IPS-18a (cell line): ENCODE results near the gene CNTN1.

Source experiments
- H3K27ac ChIP-seq: one replicate; pipeline ENCODE4 v1.5.1; 2013; ENCODE audit warnings: low read length
- H3K27me3 ChIP-seq: one replicate; pipeline ENCODE4 v1.6.1; 2013; ENCODE audit warnings: mild to moderate bottlenecking, low read length; ENCODE audit not compliant: control insufficient read depth, insufficient read depth
- H3K36me3 ChIP-seq: one replicate; pipeline ENCODE4 v1.6.1; 2013; ENCODE audit warnings: low read depth, low read length; ENCODE audit not compliant: control insufficient read depth
- H3K4me1 ChIP-seq: one replicate; pipeline ENCODE4 v1.6.1; 2013; ENCODE audit warnings: low read depth, low read length; ENCODE audit not compliant: control insufficient read depth
- H3K4me3 ChIP-seq: one replicate; pipeline ENCODE4 v1.5.1; 2013; ENCODE audit warnings: low read length
- H3K9ac ChIP-seq: one replicate; pipeline ENCODE4 v1.6.1; 2013; ENCODE audit warnings: mild to moderate bottlenecking, low read length, moderate library complexity
- H3K9me3 ChIP-seq: one replicate; pipeline ENCODE4 v1.6.1; 2013; ENCODE audit warnings: low read depth, low read length; ENCODE audit not compliant: control insufficient read depth

The CNTN1 gene

DNA sequence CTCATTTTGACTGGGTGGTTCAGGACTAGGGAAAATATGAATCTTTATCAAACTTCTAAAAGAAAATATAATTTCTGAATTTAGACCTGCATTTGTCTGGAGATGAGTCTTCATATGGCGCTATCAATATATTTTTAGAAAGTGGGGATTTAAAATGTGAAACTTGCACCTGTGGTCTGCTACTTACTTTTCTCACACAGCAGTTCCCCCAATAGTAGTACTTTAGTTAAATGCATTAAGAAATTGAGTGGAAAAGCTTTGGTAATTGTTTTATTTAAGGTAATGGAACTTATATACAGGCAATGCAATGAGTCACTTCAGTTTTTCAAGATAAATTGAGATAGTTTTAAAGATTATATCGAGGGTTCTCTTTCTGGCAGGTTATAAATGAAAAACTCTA is 91.9 kb downstream of the CNTN1 start:
- H3K9me3 ChIP-seq, result no peaks in the 10 kb centered on the region
- H3K4me3 ChIP-seq, result no peak overlapping the region
- no peaks in the 10 kb centered on the region for H3K27me3 ChIP-seq
- peaks cover 4% of the 10 kb centered on the region for H3K4me1 ChIP-seq
- H3K36me3 ChIP-seq, result no peaks in the 10 kb centered on the region
- H3K27ac ChIP-seq, result no peak overlapping the region
- H3K9ac ChIP-seq, result no peak overlapping the region

- H3K36me3 ChIP-seq, result no peaks in the 10 kb centered on the region
- no peak overlapping the region for H3K9ac ChIP-seq
- H3K9me3 ChIP-seq, result no peaks in the 10 kb centered on the region
- H3K27me3 ChIP-seq, result no peaks in the 10 kb centered on the region
- H3K4me3 ChIP-seq, result no peak overlapping the region
- peaks cover 15% of the 10 kb centered on the region for H3K4me1 ChIP-seq
- no peak overlapping the region for H3K27ac ChIP-seq
Observed at GRCh38 chr12:40788276-40788675, 96.0 kb downstream of the CNTN1 start.

DNA sequence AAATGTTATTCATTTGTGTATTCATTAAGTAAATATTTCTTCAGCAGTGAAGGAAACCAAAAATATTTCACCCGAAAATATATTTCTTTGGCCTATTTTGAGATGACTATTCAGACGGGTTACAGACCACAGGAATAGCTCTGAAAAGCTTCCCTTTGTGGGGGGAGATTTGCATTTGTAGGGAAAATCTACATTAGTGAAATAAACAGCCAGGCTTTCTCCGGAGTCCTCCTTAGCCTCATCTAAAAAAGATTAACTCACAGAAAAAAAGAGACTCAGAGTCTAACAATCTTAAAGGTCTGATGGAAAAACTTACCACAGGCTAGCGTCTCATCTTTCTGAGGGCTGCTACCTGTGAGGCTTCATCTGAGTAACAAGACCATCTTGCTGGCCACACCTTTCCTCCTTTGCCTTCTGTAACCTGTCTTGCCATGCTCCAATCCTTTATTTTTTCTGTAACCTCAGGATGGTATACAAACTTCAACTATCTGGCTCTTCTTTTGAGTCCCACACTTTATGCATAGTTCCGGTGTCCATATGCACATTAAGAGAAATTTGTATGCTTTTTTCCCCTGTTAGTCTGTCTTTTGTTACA is 100.7 kb downstream of the CNTN1 start:
- no peak overlapping the region for H3K4me3 ChIP-seq
- no peaks in the 10 kb centered on the region for H3K36me3 ChIP-seq
- H3K9me3 ChIP-seq, result no peaks in the 10 kb centered on the region
- no peaks in the 10 kb centered on the region for H3K27me3 ChIP-seq
- peaks cover 24% of the 10 kb centered on the region for H3K4me1 ChIP-seq
- no peak overlapping the region for H3K27ac ChIP-seq
- H3K9ac ChIP-seq, result no peak overlapping the region

DNA sequence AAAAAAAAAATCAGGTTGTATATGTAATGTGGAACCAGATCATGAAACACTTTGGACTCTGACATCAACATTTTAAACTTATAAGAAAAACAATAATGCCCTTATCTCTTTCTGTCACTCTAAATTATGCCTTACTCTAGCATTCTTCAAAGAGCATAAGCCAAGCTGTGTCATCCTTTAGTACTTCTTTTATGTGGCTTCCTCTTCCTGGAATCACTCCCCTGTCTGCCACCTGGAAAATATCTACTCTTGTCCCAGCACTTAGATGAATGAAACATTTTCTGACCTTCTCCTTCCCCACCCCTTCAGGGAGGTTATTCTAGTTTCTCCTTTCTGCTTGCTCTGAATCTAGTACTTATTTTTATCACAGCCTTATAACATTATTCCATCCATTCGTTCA is 101.2 kb downstream of the CNTN1 start:
- Histone ChIP-seq H3K4me3 (no peak overlapping the region), H3K36me3 (no peaks in the 10 kb centered on the region), H3K9me3 (no peaks in the 10 kb centered on the region), H3K4me1 (peaks cover 20% of the 10 kb centered on the region), H3K9ac (no peak overlapping the region), H3K27me3 (no peaks in the 10 kb centered on the region), H3K27ac (no peak overlapping the region)

DNA sequence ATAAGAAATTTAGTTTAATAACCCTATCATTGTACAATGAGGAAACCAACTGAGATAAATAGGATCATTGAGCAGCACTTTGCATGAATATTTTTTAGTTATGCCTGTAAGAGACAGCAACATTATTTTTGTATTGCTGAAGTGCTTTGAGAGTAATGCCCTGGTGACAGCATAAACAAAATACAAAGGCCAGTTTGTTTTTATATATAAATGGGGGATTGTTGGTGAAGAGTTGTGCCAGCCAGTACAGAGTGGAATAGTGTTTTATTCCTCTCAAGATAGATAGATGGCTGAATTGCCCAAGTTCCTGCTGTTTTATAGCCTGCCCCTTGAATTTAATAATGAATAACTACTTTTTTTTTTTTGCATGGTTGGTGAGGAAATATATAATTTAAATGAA is 101.8 kb downstream of the CNTN1 start:
- Histone ChIP-seq H3K27me3 (no peaks in the 10 kb centered on the region), H3K9ac (no peak overlapping the region), H3K9me3 (no peaks in the 10 kb centered on the region), H3K4me1 (peaks cover 20% of the 10 kb centered on the region), H3K27ac (no peak overlapping the region), H3K36me3 (no peaks in the 10 kb centered on the region), H3K4me3 (no peak overlapping the region)

GRCh38 chr12:40801082-40801481 is 108.8 kb downstream of the CNTN1 start:
- Histone ChIP-seq H3K27me3 (no peaks in the 10 kb centered on the region), H3K9ac (no peak overlapping the region), H3K4me1 (no peaks in the 10 kb centered on the region), H3K4me3 (no peak overlapping the region), H3K36me3 (no peaks in the 10 kb centered on the region), H3K9me3 (no peaks in the 10 kb centered on the region), H3K27ac (no peak overlapping the region)

DNA sequence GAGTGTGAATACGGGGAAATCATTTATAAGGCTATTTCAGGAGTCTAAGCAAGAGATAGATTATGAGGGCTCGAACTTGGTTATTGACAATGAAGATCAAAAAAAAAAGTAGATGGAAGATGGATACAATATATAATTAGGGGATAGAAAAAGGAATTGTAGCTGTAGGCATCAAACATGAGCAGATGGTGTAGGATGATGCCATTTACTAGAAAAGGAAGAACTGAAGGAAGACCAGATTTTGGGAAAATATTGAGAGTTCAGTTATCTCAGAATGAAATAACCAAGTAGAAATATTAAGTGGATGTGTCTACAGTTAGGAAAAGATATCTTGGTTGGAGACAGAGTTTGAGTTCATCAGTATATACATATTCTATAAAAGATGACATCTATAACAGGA is 109.6 kb downstream of the CNTN1 start:
- Histone ChIP-seq H3K36me3 (no peaks in the 10 kb centered on the region), H3K27ac (no peak overlapping the region), H3K27me3 (no peaks in the 10 kb centered on the region), H3K9ac (no peak overlapping the region), H3K4me3 (no peak overlapping the region), H3K4me1 (no peaks in the 10 kb centered on the region), H3K9me3 (no peaks in the 10 kb centered on the region)

DNA sequence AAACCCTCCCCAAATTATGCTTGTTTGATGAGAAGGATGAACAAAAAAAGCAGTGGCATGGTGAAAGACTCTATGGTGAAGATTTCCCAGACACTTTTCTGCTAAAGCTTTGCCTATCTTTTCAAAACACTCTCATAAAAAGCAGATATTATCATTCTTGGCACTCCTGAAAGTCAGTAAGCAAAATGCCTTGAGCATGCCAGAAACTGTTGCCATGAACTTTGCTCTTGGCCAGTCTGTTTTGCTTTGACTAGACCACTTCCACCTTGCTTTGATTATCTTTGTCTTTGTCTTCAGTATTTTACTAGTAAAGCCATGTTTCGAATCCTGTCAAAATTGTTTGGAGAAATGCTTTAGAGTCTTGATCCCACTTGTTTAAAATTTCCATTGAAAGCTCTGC is 110.4 kb downstream of the CNTN1 start:
- H3K36me3 ChIP-seq, result no peaks in the 10 kb centered on the region
- H3K9ac ChIP-seq, result no peak overlapping the region
- H3K9me3 ChIP-seq, result no peaks in the 10 kb centered on the region
- H3K4me1 ChIP-seq, result no peaks in the 10 kb centered on the region
- H3K4me3 ChIP-seq, result no peak overlapping the region
- no peaks in the 10 kb centered on the region for H3K27me3 ChIP-seq
- no peak overlapping the region for H3K27ac ChIP-seq

GRCh38 chr12:40819436-40820108 is 127.3 kb downstream of the CNTN1 start:
- no peak overlapping the region for H3K9ac ChIP-seq
- no peak overlapping the region for H3K27ac ChIP-seq
- no peaks in the 10 kb centered on the region for H3K27me3 ChIP-seq
- H3K4me3 ChIP-seq, result no peak overlapping the region
- no peaks in the 10 kb centered on the region for H3K36me3 ChIP-seq
- H3K9me3 ChIP-seq, result peaks cover 2% of the 10 kb centered on the region
- H3K4me1 ChIP-seq, result peaks cover 13% of the 10 kb centered on the region

- Histone ChIP-seq H3K4me3 (no peak overlapping the region), H3K36me3 (no peaks in the 10 kb centered on the region), H3K27me3 (no peaks in the 10 kb centered on the region)
Observed at GRCh38 chr12:40820794-40821484, 128.7 kb downstream of the CNTN1 start.

GRCh38 chr12:40825156-40825555 is 132.9 kb downstream of the CNTN1 start:
- Histone ChIP-seq H3K27ac (no peak overlapping the region), H3K36me3 (no peaks in the 10 kb centered on the region), H3K4me1 (peaks cover 24% of the 10 kb centered on the region), H3K27me3 (no peaks in the 10 kb centered on the region), H3K9ac (no peak overlapping the region), H3K4me3 (no peak overlapping the region), H3K9me3 (no peaks in the 10 kb centered on the region)

More at GRCh38 chr12:40820794-40821484, 128.7 kb downstream of the CNTN1 start:
- H3K27ac ChIP-seq, result no peak overlapping the region
- H3K9me3 ChIP-seq, result peaks cover 2% of the 10 kb centered on the region
- H3K4me1 ChIP-seq, result peaks cover 13% of the 10 kb centered on the region
- no peak overlapping the region for H3K9ac ChIP-seq
